ENCODE results near the gene RRP36.

DNA sequence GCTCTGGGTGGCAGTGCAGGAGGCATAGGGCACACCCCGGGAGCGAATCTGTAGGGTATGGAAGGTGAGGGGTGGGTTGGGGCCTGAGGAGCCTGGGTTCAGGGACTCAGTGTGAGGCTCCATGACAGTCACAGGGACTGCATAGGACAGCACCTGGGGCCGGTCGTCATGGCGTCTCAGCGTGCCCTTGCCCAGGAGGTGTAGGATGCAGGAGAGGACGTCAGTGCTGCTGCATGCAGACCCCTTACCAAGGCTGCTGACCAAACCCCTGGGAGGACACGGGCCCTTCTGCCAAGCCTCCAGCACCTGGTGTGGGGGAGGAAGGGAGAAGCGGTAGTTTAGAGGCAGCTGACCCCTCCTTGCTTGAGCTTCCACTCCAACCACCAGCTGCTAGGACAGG, 16.3 kb downstream of the RRP36 start:
- TF ChIP-seq RXRA (IDR thresholded peaks at IDR 0.05) (no peak), RAD21 (IDR thresholded peaks at IDR 0.05) (no peak), ATF3 (IDR thresholded peaks at IDR 0.05) (no peak), JUND (IDR thresholded peaks at IDR 0.05) (no peak), HNF4A (conservative IDR thresholded peaks at IDR 0.05) (no peak)
- TF ChIP-seq, protein P1, sequence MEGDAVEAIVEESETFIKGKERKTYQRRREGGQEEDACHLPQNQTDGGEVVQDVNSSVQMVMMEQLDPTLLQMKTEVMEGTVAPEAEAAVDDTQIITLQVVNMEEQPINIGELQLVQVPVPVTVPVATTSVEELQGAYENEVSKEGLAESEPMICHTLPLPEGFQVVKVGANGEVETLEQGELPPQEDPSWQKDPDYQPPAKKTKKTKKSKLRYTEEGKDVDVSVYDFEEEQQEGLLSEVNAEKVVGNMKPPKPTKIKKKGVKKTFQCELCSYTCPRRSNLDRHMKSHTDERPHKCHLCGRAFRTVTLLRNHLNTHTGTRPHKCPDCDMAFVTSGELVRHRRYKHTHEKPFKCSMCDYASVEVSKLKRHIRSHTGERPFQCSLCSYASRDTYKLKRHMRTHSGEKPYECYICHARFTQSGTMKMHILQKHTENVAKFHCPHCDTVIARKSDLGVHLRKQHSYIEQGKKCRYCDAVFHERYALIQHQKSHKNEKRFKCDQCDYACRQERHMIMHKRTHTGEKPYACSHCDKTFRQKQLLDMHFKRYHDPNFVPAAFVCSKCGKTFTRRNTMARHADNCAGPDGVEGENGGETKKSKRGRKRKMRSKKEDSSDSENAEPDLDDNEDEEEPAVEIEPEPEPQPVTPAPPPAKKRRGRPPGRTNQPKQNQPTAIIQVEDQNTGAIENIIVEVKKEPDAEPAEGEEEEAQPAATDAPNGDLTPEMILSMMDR (IDR thresholded peaks at IDR 0.05; ENCODE audit: low read depth, low read length, missing input control): no peak
- TF ChIP-seq, protein P2, sequence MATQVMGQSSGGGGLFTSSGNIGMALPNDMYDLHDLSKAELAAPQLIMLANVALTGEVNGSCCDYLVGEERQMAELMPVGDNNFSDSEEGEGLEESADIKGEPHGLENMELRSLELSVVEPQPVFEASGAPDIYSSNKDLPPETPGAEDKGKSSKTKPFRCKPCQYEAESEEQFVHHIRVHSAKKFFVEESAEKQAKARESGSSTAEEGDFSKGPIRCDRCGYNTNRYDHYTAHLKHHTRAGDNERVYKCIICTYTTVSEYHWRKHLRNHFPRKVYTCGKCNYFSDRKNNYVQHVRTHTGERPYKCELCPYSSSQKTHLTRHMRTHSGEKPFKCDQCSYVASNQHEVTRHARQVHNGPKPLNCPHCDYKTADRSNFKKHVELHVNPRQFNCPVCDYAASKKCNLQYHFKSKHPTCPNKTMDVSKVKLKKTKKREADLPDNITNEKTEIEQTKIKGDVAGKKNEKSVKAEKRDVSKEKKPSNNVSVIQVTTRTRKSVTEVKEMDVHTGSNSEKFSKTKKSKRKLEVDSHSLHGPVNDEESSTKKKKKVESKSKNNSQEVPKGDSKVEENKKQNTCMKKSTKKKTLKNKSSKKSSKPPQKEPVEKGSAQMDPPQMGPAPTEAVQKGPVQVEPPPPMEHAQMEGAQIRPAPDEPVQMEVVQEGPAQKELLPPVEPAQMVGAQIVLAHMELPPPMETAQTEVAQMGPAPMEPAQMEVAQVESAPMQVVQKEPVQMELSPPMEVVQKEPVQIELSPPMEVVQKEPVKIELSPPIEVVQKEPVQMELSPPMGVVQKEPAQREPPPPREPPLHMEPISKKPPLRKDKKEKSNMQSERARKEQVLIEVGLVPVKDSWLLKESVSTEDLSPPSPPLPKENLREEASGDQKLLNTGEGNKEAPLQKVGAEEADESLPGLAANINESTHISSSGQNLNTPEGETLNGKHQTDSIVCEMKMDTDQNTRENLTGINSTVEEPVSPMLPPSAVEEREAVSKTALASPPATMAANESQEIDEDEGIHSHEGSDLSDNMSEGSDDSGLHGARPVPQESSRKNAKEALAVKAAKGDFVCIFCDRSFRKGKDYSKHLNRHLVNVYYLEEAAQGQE (IDR thresholded peaks at IDR 0.05): no peak
